Mucosa of descending colon (tissue), 3 donors: ENCODE measurements around the gene SLC35E3. TPM values are rescaled to one million over a fixed set of nuclear protein-coding genes. Genes with fewer than 3 reads are reported as not detected.
"Not testable (repeated sequence)": the region's sequence is repeated elsewhere in the genome, so short reads cannot be mapped to it uniquely, and the experiment has no call there.

Experiments used
- ATAC-seq: fragments of 200-7000 bp; cut with Tn5 transposase; one replicate; pipeline ENCODE4 v1.9.1; 2020; ENCODE audit warnings: mild to moderate bottlenecking, moderate library complexity
- DNase-seq, 3 donors: peaks; one replicate each; pipeline ENCODE4 v3.0.0-alpha.2; 2020
- H3K36me3 ChIP-seq: fragments of 200-600 bp; one replicate; pipeline ENCODE4 v1.8.0; 2021; ENCODE audit warnings: low read depth, mild to moderate bottlenecking
- H3K4me1 ChIP-seq: fragments of 200-600 bp; one replicate; pipeline ENCODE4 v1.8.0; 2021; ENCODE audit warnings: low read depth, mild to moderate bottlenecking
- H3K4me3 ChIP-seq: fragments of 200-600 bp; one replicate; pipeline ENCODE4 v1.8.0; 2021; ENCODE audit warnings: mild to moderate bottlenecking
- H3K9me3 ChIP-seq: fragments of 200-600 bp; one replicate; pipeline ENCODE4 v1.8.0; 2021; ENCODE audit warnings: mild to moderate bottlenecking
- CTCF ChIP-seq: fragments of 200-600 bp; IDR thresholded peaks from one replicate; pipeline ENCODE4 v1.8.0; 2022; ENCODE audit warnings: antibody characterized with exemption, mild to moderate bottlenecking
- intact Hi-C, 2 donors: fragments of 100-400 bp; cut with DNase I in 1 of 2; cut with micrococcal nuclease in 1 of 2; formaldehyde crosslinking; loops; one replicate each; pipeline versions ENCODE4 v1.11.0 to v1.11.1; 2022; cut with DNase I, micrococcal nuclease
- total RNA-seq, 3 donors: library from RNA; stranded (reverse); fragmentation: NEBNext Ultra II Directional in 2 of 3; extraction: Animal tissue kit (Norgen Biotek cat#: 25700) in 2 of 3; gene quantifications; one replicate each; pipeline versions ENCODE4 v1.2.1 to v1.2.4, GENCODE V29; 2021 to 2023
- donor health status: DM: no; HTN: no; CAD: no; lungs with moderate emphysema.
- donor health status: DM: no; HTN: no; CAD: no.
- donor health status: DM: no; HTN: yes; CAD: no.

SLC35E3 gene
- total RNA-seq, 3 donors from 2014 or later = 5.9 to 8.4 (median 6.5) TPM

- no peaks in the 10 kb centered on the region for H3K9me3 ChIP-seq
- H3K4me3 ChIP-seq = no peak overlapping the region
- ATAC-seq = no peak
- no peaks in the 10 kb centered on the region for H3K36me3 ChIP-seq
- no peak for TF ChIP-seq CTCF
- no peak for DNase-seq
- intact Hi-C loops = no loop called here
- peaks cover 27% of the 10 kb centered on the region for H3K4me1 ChIP-seq
Observed at GRCh38 chr12:68813242-68813593, 67.2 kb downstream of the SLC35E3 start.

GRCh38 chr12:68814490-68815231 lies 68.7 kb downstream of the SLC35E3 start:
- ATAC-seq (no peak), DNase-seq (no peak)
- Histone ChIP-seq H3K4me3 (no peak overlapping the region), H3K36me3 (no peaks in the 10 kb centered on the region), H3K4me1 (peaks cover 24% of the 10 kb centered on the region), H3K9me3 (no peaks in the 10 kb centered on the region)
- TF ChIP-seq CTCF = no peak
- intact Hi-C loops = no loop called here

GRCh38 chr12:68815232-68815927 lies 69.4 kb downstream of the SLC35E3 start:
- Histone ChIP-seq H3K4me1 (peaks cover 20% of the 10 kb centered on the region), H3K36me3 (no peaks in the 10 kb centered on the region), H3K9me3 (no peaks in the 10 kb centered on the region), H3K4me3 (no peak overlapping the region)
- DNase-seq (no peak), ATAC-seq (no peak)
- no peak for TF ChIP-seq CTCF
- intact Hi-C loops = no loop called here

- DNase-seq (no peak), ATAC-seq (no peak)
- Histone ChIP-seq H3K9me3 (no peaks in the 10 kb centered on the region), H3K4me3 (no peak overlapping the region), H3K36me3 (no peaks in the 10 kb centered on the region), H3K4me1 (peaks cover 16% of the 10 kb centered on the region)
- TF ChIP-seq CTCF = no peak
- intact Hi-C loops = no loop called here
Observed at GRCh38 chr12:68815928-68816800, 70.2 kb downstream of the SLC35E3 start.

- H3K9me3 ChIP-seq, H3K4me1 ChIP-seq, ATAC-seq, DNase-seq, H3K4me3 ChIP-seq, H3K36me3 ChIP-seq, intact Hi-C loops: not testable (repeated sequence)
Observed at GRCh38 chr12:68819481-68819880, 73.5 kb downstream of the SLC35E3 start.
